ENCODE measurements around the gene CD300LB. TPM values are rescaled to one million over a fixed set of nuclear protein-coding genes. Genes with fewer than 3 reads are reported as not detected.

CD300LB gene
- total RNA-seq, 1 experiment from 2014 or later: not detected

DNA sequence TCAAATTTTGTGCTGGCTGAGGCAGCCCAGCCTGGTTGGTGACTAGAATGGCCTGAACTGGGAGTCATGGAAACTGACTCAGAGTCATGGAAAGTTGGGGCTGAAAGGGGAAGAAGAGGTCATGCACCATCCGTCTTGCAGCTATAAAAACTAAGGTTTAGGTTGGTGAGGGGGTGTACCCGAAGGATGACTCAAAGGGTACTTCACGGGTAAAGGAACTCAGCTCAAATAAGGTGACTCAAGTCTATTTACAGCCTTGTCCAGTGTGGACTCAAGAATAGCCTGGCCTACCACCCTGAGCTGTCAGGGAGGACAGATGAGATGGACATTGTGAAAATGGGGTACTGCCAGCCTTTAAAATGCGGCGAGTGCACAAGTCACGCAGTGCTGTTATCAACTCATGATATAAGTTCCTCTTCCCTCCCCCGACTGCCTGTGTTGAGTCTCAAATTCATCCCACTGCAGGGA is 18.6 kb downstream of the CD300LB start:
- Histone ChIP-seq H4K5ac (ENCODE audit: insufficient read length, low read depth, low read length) (no peak overlapping the region), H3K23ac (ENCODE audit: insufficient read length, low read depth, low read length) (no peak overlapping the region), H2BK20ac (ENCODE audit: low read depth, low read length, poor library complexity, severe bottlenecking) (no peak overlapping the region), H3K9me3 (ENCODE audit: control insufficient read depth, low read depth, low read length) (peaks cover 8% of the 10 kb centered on the region), H3K79me2 (ENCODE audit: insufficient read depth, low read length) (no peaks in the 10 kb centered on the region), H2BK15ac (ENCODE audit: low read depth, low read length) (no peak overlapping the region), H3K14ac (ENCODE audit: insufficient read depth, low read length) (no peak overlapping the region), H3K23me2 (ENCODE audit: insufficient read length, low read depth, low read length, poor library complexity, severe bottlenecking) (no peaks in the 10 kb centered on the region), H3K4ac (ENCODE audit: low read depth, low read length) (no peak overlapping the region), H3K27ac (ENCODE audit: insufficient read length, low read depth, low read length) (no peak overlapping the region), H2BK12ac (ENCODE audit: insufficient read length, low read depth, low read length) (no peak overlapping the region), H3K56ac (ENCODE audit: insufficient read length, low read depth, low read length) (no peak overlapping the region), H3T11ph (ENCODE audit: low read length) (no peak overlapping the region), H3K4me1 (ENCODE audit: insufficient read depth, low read length) (no peaks in the 10 kb centered on the region), H4K8ac (replicated peaks; ENCODE audit: insufficient read length, low read depth, low read length) (no peak overlapping the region), H3K18ac (ENCODE audit: insufficient read length, low read depth, low read length) (no peak overlapping the region), H3K9ac (ENCODE audit: extremely low read depth, insufficient read length, low read length) (no peak overlapping the region), H3K79me1 (ENCODE audit: insufficient read depth, low read depth, low read length, poor library complexity, severe bottlenecking) (no peaks in the 10 kb centered on the region), H2BK120ac (ENCODE audit: low read depth, low read length, poor library complexity, severe bottlenecking) (no peak overlapping the region), H2AFZ (ENCODE audit: low read length) (no peak overlapping the region), H3K4me2 (ENCODE audit: insufficient read depth, insufficient read length, low read length) (no peak overlapping the region), H4K91ac (ENCODE audit: insufficient read length, low read depth, low read length) (no peak overlapping the region), H3K27me3 (ENCODE audit: insufficient read depth, low read length) (0 out of 2 replicates have a peak, but pooled peaks cover 1% of the 10 kb centered on the region), H2AK5ac (ENCODE audit: insufficient read length, low read length) (no peak overlapping the region), H4K20me1 (ENCODE audit: control insufficient read depth, insufficient read depth, insufficient read length) (no peaks in the 10 kb centered on the region), H2BK5ac (ENCODE audit: insufficient read length, low read length) (no peak overlapping the region)
- Mint-ChIP-seq H3K36me3 (ENCODE audit: insufficient read depth in 1 of 3, low read depth in 3 of 3) (peaks cover 11 to 12% (median 12%) of the 10 kb centered on the region in 3 experiments), H3K4me1 (no peaks in the 10 kb centered on the region), H3K9me3 (peaks cover 16 to 18% of the 10 kb centered on the region in 2 experiments), H3K27ac (no peak overlapping the region), H3K27me3 (ENCODE audit: low read depth) (peaks cover 57% of the 10 kb centered on the region), H3K4me3 (no peak overlapping the region)
- DNase-seq: no peak
- TF ChIP-seq, protein P1, sequence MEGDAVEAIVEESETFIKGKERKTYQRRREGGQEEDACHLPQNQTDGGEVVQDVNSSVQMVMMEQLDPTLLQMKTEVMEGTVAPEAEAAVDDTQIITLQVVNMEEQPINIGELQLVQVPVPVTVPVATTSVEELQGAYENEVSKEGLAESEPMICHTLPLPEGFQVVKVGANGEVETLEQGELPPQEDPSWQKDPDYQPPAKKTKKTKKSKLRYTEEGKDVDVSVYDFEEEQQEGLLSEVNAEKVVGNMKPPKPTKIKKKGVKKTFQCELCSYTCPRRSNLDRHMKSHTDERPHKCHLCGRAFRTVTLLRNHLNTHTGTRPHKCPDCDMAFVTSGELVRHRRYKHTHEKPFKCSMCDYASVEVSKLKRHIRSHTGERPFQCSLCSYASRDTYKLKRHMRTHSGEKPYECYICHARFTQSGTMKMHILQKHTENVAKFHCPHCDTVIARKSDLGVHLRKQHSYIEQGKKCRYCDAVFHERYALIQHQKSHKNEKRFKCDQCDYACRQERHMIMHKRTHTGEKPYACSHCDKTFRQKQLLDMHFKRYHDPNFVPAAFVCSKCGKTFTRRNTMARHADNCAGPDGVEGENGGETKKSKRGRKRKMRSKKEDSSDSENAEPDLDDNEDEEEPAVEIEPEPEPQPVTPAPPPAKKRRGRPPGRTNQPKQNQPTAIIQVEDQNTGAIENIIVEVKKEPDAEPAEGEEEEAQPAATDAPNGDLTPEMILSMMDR (conservative IDR thresholded peaks at IDR 0.05): no peak
- WGBS (ENCODE audit: extremely low coverage, insufficient read length, low lambda C conversion rate): no CpG with 5 or more reads among the region's 7 CpGs
